COR-L47 (cell line): ENCODE measurements around the gene AMBP.

ENCODE experiments used
- DNase-seq: peaks from one replicate; lab custom pipeline; 2025; lab: John Stamatoyannopoulos, UW

Gene AMBP

GRCh38 chr9:114078021-114078780, at the start of gene AMBP:
Gene AMBP, minus strand, starts transcription at chr9:114078300. Its CDS starts 91 bp downstream, at chr9:114078209.
- no peak for DNase-seq

DNA sequence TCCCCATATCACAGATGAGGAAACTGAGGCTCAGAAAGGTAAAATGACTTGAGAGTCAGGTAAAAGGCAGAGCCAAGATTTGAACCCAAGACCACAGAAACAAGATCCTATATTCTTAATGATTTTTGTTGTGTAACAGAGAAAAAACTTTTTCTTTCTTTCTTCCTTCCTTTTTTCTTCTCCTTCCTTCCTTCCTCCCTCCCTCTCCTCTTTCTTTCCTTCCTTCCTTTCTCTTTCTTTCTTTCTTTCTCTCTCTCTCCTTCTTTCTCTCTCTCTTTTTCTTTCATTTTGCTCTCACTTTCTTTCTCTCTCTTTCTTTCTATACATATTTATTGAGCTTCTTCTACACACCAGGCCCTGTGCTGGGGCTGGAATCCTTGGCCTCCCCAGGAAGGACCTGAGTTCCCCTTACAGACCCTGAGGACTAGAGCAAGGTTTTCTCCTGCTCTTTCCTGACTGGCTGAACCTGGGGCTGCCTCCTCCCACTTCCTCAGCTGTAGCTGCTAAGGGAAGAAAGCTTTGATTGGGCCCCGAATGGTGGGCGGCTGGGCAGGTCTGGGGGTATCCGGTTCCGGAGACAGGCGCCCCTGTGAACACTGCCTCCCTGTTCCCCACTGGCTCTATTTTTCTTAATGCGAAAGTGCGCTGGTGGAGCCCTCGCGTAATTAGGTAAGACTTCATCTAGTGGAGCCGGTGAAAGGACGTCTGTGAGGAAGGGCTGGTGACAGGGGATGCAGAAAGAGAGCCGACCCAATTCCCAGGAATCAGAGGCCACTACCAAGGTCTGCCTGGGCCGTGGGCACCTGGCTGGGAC, 48.4 kb upstream of the AMBP start:
- no peak for DNase-seq

- no peak for DNase-seq
These were observed 47.4 kb upstream of the AMBP start for GRCh38 chr9:114125476-114126013.

DNA sequence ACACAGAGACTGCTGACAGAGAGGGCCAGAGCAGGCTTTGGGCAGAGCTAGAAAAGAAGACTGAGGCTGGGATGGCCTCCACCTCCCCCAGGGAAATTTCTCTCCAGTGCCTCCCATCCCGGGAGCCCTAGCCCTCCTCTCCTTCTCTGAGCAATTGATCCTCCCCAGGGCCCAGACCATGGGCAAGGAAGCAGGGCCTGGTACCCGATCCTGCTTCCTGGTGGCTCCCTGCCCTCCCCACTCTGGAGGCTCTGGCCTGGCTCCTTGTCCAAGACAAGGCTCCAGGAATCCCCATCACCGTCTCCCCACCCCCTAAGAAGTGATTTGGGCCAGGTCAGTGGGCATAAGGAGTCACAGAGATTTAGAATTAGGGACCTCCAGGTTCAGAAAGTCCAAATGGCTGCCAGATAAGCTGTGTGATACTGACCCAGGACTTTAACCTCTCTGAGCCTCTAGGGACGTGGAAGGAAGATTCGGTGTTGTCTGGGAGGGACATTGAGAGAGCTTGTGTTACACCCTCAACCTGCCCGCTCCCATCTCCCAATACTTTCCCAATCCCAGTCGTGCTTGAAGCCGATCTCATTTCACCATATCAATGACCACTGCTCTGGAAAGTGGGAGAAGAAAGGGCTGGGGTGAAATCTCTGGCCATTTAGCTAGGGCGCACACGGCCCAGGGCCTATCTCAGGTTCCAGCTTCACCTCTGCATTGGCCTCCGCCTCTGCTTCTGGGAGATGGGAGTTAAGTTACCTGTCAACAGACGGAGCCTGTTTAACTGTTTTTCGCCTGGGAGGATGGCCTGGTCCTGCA, 46.8 kb upstream of the AMBP start:
- DNase-seq = no peak

- DNase-seq = no peak
These were observed 46.0 kb upstream of the AMBP start for GRCh38 chr9:114124138-114124537.

DNA sequence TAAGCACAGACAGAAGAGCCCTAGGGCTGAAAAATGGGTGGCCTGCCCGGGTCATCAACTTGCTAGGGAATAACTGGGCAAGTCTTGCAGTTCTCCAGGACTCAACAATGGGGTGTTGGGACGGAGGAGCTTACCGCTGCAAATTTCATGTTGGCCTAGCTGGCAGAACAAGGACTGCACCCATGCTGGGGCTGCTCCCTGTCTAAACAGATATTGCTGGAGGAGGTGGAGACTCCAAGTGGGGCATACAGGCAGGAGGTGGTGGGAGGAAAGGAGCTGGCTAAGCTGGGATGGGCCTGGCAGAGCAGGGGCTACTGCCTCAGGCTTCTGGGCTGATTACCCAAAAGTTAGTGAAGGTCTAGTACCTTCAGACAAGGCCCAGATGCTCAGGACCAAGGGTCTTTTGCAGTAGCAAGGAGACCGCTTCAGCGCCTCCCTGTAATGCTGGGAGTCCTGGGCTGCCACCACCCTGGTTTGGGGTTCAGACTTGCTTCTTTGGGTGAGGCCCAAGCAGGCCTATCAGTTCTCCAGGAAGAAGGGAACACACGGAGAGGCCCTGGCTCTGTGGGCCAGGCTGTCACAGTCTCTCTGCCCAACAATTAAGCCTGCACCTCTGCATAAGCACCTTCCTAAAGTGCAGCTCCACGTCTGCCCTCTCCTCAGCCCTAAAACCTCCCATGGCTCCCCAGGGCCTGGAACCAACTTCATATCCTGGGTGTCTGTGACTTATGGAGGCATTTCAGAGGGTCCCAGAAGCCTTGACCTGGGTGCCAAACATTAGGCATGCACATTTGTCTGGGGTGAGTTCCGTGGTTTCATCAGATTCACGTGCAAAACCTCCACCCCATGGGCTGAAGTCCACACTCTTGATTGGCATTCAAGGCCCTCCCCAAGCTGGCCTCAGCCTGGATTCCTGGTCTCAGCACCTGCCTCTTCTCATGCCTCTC, 45.2 kb upstream of the AMBP start:
- DNase-seq = no peak

DNA sequence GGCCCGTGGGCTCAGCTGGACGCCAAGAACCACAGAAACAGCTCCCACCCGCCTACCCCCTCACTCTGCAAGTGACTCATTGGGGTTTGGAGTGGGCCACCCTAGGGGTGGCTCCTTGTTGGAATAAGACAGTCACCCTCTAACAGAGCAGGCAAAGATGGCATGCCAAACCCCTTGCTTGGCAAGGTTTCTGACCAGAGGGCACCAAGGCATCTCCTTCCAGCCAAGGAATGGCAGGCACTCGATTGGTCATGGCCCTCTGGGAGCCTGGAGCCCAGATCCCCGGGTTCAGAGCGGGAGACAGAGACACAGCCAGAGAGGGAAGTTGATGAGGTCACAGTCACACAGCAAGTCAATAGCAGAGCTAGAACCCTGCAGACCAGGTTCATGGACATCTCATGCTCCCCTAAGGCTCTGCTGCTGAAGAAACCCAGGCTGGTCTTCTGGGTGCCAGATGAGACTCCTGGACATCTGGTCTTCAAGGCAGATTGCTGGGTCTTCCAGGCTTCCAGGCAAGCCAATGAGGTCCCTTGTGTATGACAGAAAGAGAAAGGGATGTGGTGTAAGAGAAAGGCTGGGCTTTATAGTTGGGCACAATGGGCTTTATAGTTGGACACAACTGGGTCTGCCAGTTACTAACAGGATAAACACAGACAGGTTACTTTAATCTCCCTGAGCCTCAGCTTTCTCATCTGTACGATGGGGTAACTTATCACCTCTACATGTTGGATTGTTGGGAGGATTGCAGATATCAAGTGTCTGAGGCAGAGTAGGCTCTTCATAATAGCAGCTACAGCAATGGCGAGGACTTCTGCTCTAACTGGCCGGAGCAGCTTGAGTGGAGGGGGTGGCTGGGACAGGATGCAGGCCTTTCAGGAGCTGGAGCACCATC, 44.3 kb upstream of the AMBP start:
- DNase-seq = no peak

- DNase-seq = no peak
These were observed 43.4 kb upstream of the AMBP start for GRCh38 chr9:114121227-114122135.

DNA sequence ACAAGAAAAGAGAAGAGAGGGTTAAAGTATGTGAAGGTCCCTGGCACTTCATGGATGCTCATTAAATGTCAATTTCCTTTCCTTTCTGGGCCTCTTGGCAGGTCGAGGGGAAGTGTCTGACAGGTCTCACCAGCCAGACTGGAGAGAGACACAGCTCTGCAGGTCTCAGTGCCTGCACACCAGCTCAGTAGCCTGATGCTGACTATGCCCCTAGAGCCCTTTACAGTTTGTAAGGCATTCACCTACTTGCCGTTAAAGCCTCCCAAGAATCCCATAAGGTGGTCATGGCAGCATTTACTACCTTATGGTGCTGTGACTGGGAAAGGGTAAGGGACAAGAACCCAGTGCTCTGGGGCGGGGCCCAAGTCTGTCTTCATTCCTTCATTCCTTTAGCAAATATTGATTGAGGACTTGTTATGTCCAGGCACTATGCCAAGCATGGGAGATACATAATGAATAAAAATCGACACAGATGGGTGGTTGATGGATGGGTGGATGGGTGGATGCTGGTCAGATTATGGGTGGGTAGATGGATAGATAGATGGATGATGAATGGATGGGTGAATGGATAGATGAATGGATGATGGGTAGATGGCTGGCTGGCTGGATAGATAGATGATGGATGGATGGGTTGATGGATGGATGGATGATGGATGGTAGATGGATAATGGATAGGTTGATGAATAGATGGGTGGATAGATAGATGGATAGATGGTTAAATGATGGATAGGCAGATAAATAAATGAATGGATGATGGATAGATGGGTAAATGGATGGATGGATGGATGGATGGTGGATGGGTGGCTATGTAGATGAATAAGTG, 42.3 kb upstream of the AMBP start:
- no peak for DNase-seq

GRCh38 chr9:114119242-114120191, 41.4 kb upstream of the AMBP start:
- no peak for DNase-seq

DNA sequence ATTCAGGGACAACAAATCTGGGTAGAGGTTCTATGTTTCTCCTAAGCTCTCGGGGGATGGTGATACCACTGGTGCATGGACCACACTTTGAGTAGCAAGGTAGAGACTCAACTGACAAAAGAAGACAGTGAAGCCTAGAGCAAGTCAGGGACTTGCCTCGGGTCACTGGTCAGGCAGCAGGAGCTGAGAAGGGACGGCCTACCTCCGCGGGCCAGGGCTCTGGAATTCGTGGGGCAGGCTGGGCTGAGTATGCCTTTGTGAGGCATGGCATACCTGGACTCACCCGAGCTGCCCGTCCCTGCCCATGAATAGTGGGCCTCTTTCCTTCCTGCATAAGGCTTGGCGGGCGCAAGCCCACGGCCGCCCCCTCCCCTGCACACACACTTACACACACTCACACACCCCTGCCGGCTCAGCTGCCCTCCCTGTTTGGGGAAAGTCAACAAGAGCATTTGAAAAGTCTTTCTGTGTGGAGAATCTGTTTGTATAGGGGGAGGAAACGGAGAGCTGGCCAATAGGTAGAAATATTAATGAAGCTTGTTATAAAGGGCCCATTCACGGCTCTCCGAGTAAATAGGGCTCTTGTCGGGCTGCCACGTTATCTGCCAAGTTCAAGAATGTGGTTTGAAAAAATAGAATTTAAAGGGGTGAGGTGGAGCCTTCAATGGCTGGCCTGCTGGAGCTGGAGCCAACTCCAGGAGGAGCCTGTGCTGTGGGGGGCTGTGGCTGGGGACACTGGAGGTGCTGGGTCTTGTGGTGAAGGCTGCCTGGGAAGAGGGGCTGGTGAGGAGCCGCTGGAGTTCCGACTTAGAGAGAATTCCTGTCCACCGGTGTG, 40.1 kb upstream of the AMBP start:
- peak; percentile 43 for DNase-seq

- no peak for DNase-seq
These were observed 39.5 kb upstream of the AMBP start for GRCh38 chr9:114117614-114117995.

DNA sequence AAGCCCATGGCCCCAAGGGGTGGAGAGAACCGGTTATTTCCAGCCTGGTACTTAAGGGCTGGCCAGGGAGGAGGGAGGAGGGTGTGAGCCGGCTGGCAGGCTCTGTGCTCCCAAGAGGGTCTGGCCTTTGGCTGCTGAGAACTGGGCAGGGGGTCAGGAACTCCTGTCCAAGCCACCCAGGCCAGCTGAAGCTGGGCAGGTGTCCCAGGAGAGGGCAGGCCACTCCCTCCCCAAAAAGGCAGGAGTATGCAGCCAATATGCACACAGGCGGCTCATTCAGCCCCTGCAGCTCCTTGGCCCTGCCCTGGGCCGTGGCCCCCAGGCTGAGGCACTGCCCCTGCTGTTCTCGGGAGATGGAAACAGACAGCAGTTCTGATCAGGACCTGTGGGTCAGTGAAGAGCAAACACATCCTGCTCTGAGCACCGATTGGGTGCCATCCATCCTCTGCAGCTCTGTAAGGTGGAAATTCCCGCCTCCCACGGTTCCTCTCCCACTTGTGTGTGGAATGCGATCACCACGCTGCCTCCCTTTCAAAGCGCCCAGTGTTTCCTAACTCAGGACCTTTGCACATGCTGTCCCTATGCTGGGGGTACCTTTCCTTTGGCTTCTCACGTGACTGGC, 38.1 kb upstream of the AMBP start:
- DNase-seq = no peak

DNA sequence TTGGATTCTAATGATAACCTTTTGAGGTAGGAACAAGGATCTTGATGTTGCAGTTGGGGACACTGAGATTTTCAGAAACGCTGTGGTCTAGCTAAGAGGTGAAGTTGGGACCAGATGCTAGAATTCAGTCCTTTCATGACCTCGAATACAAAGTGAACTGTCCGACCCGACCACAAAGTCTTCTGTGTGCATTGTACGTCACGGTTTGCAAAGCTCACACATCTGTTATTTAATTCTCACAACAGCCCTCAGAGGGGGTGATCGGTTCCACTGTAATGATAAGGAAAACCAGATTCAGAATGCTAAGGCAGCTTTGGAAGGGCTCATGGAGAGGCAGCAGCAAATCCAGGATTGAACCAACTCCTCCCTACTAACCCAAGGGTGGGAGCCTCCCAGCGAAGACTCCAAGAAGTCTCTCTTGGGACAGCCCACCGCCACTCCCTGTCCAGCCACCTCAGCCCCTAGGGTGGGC, 37.6 kb upstream of the AMBP start:
- no peak for DNase-seq

DNA sequence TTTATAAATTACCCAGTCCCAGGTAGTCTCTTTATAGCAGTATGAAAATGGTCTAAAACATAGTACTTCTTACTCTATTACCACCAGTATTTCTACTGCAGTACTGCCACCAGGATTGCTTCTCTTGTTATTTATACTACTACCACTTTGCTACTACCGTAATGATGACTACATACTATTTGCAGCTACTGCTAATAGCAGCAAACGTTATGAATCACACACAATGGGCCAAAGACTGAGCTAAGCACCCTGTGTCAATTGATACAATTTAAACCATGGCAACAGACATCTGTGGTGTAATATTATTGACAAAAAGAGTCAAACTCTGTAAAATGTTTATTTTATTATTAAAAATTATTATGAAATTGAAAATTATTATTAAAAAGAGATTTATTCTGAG, 36.3 kb upstream of the AMBP start:
- no peak for DNase-seq
